ENCODE data around the gene MAOA. TPM values are rescaled to one million over a fixed set of nuclear protein-coding genes. Genes with fewer than 3 reads are reported as not detected.

The MAOA gene
- total RNA-seq, 1 donor from 2014 or later: 102 TPM

GRCh38 chrX:43685221-43685620 is 29.1 kb downstream of the MAOA start:
- Histone ChIP-seq H3K27me3 (no peaks in the 10 kb centered on the region), H3K36me3 (no peaks in the 10 kb centered on the region), H3K4me1 (no peaks in the 10 kb centered on the region), H3K4me3 (no peak overlapping the region), H3K27ac (no peak overlapping the region), H3K9me3 (no peaks in the 10 kb centered on the region)
- DNase-seq (ENCODE audit: extremely low spot score in 2 of 2): no peak
- intact Hi-C loops (cut with DNase I): no loop called here
- TF ChIP-seq POLR2AphosphoS5 (IDR thresholded peaks at IDR 0.05; ENCODE audit: insufficient read depth in 1 of 2, low read depth in 1 of 2) (no peak), CTCF (IDR thresholded peaks at IDR 0.05) (no peak), POLR2A (IDR thresholded peaks at IDR 0.05) (no peak)

GRCh38 chrX:43688586-43688985 is 32.5 kb downstream of the MAOA start:
- H3K9me3 ChIP-seq: no peaks in the 10 kb centered on the region
- intact Hi-C loops (cut with DNase I): no loop called here
- H3K4me3 ChIP-seq: no peak overlapping the region
- peaks cover 5% of the 10 kb centered on the region for H3K4me1 ChIP-seq
- no peak overlapping the region for H3K27ac ChIP-seq
- no peaks in the 10 kb centered on the region for H3K36me3 ChIP-seq
- DNase-seq (ENCODE audit: extremely low spot score in 2 of 2): no peak
- no peak for TF ChIP-seq POLR2AphosphoS5 (IDR thresholded peaks at IDR 0.05; ENCODE audit: insufficient read depth in 1 of 2, low read depth in 1 of 2)
- TF ChIP-seq POLR2A (IDR thresholded peaks at IDR 0.05): no peak
- no peak for TF ChIP-seq CTCF (IDR thresholded peaks at IDR 0.05)
- no peaks in the 10 kb centered on the region for H3K27me3 ChIP-seq

GRCh38 chrX:43693602-43694406 is 37.7 kb downstream of the MAOA start:
- H3K4me3 ChIP-seq: no peak overlapping the region
- peak overlapping the region; percentile 23 for H3K27ac ChIP-seq
- H3K9me3 ChIP-seq: no peaks in the 10 kb centered on the region
- no peak for DNase-seq (ENCODE audit: extremely low spot score in 2 of 2)
- intact Hi-C loops (cut with DNase I): no loop called here
- peaks cover 5% of the 10 kb centered on the region for H3K4me1 ChIP-seq
- no peaks in the 10 kb centered on the region for H3K27me3 ChIP-seq
- peaks cover 0 to 4% of the 10 kb centered on the region in 2 donors for H3K36me3 ChIP-seq
- no peak for TF ChIP-seq POLR2A (IDR thresholded peaks at IDR 0.05)
- TF ChIP-seq POLR2AphosphoS5 (IDR thresholded peaks at IDR 0.05; ENCODE audit: insufficient read depth in 1 of 2, low read depth in 1 of 2): no peak
- TF ChIP-seq CTCF (IDR thresholded peaks at IDR 0.05): no peak

- TF ChIP-seq POLR2A (IDR thresholded peaks at IDR 0.05) (no peak), CTCF (IDR thresholded peaks at IDR 0.05) (no peak), POLR2AphosphoS5 (IDR thresholded peaks at IDR 0.05; ENCODE audit: insufficient read depth in 1 of 2, low read depth in 1 of 2) (no peak)
Observed at GRCh38 chrX:43699475-43699874, 43.4 kb downstream of the MAOA start.

GRCh38 chrX:43702079-43702524 is 46.0 kb downstream of the MAOA start:
- Histone ChIP-seq H3K27ac (no peak overlapping the region), H3K4me3 (no peak overlapping the region), H3K27me3 (no peaks in the 10 kb centered on the region), H3K36me3 (peaks cover 0 to under 1% of the 10 kb centered on the region in 2 donors), H3K9me3 (no peaks in the 10 kb centered on the region), H3K4me1 (peaks cover 11% of the 10 kb centered on the region)
- TF ChIP-seq POLR2A (IDR thresholded peaks at IDR 0.05) (no peak), CTCF (IDR thresholded peaks at IDR 0.05) (no peak)
- no peak for DNase-seq (ENCODE audit: extremely low spot score in 2 of 2)
- intact Hi-C loops (cut with DNase I): loop anchor here (10.0 kb wide), 1 partner anchor 47 kb away; the partner anchor contains the start of gene MAOA

More at GRCh38 chrX:43699475-43699874, 43.4 kb downstream of the MAOA start:
- intact Hi-C loops (cut with DNase I): no loop called here
- Histone ChIP-seq H3K27me3 (no peaks in the 10 kb centered on the region), H3K9me3 (no peaks in the 10 kb centered on the region), H3K36me3 (peaks cover 0 to 4% of the 10 kb centered on the region in 2 donors), H3K27ac (no peak overlapping the region), H3K4me1 (peaks cover 11% of the 10 kb centered on the region), H3K4me3 (no peak overlapping the region)
- no peak for DNase-seq (ENCODE audit: extremely low spot score in 2 of 2)
